ENCODE data around the gene PGLYRP4. TPM values are rescaled to one million over a fixed set of nuclear protein-coding genes. Genes with fewer than 3 reads are reported as not detected.

Gene PGLYRP4
- total and polyA plus RNA-seq, 12 donors: not detected

DNA sequence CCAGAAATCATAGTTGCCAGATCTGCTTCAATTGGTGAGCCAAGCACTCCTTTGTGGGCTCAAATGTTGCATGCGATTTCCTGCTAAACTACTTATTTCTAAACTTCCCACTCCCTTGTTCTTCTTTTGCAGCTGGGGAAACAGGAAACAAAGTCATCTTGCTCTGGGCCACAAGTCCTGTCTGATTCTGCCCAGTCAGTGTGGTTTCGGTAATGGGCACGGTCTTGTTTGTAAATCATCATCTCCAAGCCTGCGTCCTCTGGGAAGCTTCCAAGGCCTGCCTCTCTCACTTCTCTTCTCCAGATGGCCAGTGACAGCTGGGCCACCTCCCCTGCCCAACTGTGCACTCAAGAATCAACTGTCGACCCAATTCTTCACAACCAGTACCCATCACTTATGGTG lies 37.9 kb upstream of the PGLYRP4 start:
- TF ChIP-seq, protein P1, sequence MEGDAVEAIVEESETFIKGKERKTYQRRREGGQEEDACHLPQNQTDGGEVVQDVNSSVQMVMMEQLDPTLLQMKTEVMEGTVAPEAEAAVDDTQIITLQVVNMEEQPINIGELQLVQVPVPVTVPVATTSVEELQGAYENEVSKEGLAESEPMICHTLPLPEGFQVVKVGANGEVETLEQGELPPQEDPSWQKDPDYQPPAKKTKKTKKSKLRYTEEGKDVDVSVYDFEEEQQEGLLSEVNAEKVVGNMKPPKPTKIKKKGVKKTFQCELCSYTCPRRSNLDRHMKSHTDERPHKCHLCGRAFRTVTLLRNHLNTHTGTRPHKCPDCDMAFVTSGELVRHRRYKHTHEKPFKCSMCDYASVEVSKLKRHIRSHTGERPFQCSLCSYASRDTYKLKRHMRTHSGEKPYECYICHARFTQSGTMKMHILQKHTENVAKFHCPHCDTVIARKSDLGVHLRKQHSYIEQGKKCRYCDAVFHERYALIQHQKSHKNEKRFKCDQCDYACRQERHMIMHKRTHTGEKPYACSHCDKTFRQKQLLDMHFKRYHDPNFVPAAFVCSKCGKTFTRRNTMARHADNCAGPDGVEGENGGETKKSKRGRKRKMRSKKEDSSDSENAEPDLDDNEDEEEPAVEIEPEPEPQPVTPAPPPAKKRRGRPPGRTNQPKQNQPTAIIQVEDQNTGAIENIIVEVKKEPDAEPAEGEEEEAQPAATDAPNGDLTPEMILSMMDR (IDR thresholded peaks at IDR 0.05): no peak
- no peak for TF ChIP-seq POLR2A (IDR thresholded peaks at IDR 0.05)
- peak; percentile 37 to 76 (median 52) for DNase-seq

DNA sequence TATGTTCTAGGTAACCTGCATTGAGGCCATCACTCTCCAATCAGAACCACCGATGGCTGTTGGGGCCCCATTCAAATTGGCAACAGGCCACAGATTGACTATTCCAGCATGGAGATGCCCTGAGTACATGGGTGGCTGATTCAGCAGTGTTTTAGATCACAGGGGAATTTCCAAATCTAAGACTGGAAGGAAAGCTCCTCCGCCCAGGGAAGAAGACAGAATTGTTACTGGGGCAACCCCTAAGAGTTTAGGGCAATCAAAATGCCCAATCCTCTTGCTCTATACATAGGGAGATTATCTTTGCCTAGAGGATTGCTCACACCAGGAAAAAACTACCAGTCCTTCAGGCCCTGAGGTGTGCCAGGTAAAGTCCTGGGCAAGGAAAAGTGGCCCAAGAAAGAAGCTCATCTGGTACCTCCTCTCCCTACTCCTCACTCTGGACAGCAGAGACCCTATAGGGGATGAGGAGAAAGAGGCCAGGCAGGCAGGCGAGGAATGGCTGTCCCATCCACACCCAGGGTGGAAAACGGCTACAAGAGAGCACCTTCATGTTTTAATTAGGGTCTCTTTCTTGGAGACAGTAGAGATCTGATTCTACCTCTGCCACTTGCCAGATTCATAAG lies 36.4 kb upstream of the PGLYRP4 start:
- peak in 1 of 7 donors; percentile 11 for DNase-seq
- no peaks in the 10 kb centered on the region for H3K36me3 ChIP-seq (replicated peaks in 1 of 2)
- H3K4me1 ChIP-seq (replicated peaks in 1 of 2): peaks cover 0 to 3% of the 10 kb centered on the region in 2 donors
- no peak overlapping the region for H3K4me3 ChIP-seq
- intact Hi-C loops (cut with DNase I): no loop called here
- WGBS, 4 donors: 66 to 71% (median 69%) methylated on average over 4 of the region's 4 CpGs
- no peak for TF ChIP-seq POLR2A (IDR thresholded peaks at IDR 0.05)
- TF ChIP-seq, protein P1 (IDR thresholded peaks at IDR 0.05): no peak
- no peaks in the 10 kb centered on the region for H3K27me3 ChIP-seq
- H3K9me3 ChIP-seq (replicated peaks in 1 of 3): peaks cover 0 to 5% (median 0%) of the 10 kb centered on the region in 3 donors
- H3K27ac ChIP-seq: no peak overlapping the region

More for the DNA sequence above, 37.9 kb upstream of the PGLYRP4 start:
- peaks cover 0 to 5% (median 0%) of the 10 kb centered on the region in 3 donors for H3K9me3 ChIP-seq (replicated peaks in 1 of 3)
- H3K27me3 ChIP-seq: no peaks in the 10 kb centered on the region
- H3K27ac ChIP-seq: peak overlapping the region in 1 of 5 donors; percentile 58
- intact Hi-C loops (cut with DNase I): no loop called here
- no peak overlapping the region for H3K4me3 ChIP-seq
- peaks cover 0 to 3% of the 10 kb centered on the region in 2 donors for H3K4me1 ChIP-seq (replicated peaks in 1 of 2)
- H3K36me3 ChIP-seq (replicated peaks in 1 of 2): no peaks in the 10 kb centered on the region
- 67 to 76% (median 73%) methylated on average over 5 of the region's 5 CpGs for WGBS, 4 donors

DNA sequence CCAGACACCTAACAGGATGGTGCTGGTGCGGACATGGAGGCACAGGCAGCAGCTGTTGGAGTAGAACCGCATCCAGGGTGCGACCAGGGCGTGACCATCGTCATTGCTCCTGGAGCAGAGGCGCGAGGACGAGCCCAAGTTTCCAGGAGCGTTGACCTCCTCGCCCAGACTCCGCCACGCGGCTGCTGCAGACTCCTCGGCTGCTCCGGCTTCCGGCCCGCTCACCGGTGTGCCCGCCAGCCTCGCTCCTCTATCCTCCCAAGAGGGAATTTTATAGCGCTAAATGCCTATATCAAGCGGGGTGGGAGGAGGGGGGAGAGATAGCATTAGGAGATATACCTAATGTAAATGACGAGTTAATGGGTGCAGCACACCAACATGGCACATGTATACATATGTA lies 32.1 kb upstream of the PGLYRP4 start:
- TF ChIP-seq, protein P1 (IDR thresholded peaks at IDR 0.05): no peak
- no peak for TF ChIP-seq POLR2A (IDR thresholded peaks at IDR 0.05)
- Histone ChIP-seq H3K4me1 (replicated peaks in 1 of 2) (peaks cover 1 to 2% of the 10 kb centered on the region in 2 donors), H3K36me3 (replicated peaks in 1 of 2) (no peaks in the 10 kb centered on the region), H3K4me3 (no peak overlapping the region), H3K27ac (no peak overlapping the region), H3K9me3 (replicated peaks in 1 of 3) (peaks cover 0 to 5% (median 0%) of the 10 kb centered on the region in 3 donors), H3K27me3 (no peaks in the 10 kb centered on the region)
- intact Hi-C loops (cut with DNase I): no loop called here
- DNase-seq: no peak
- 88 to 94% (median 90%) methylated on average over 21 to 23 of the region's 23 CpGs for WGBS, 4 donors

DNA sequence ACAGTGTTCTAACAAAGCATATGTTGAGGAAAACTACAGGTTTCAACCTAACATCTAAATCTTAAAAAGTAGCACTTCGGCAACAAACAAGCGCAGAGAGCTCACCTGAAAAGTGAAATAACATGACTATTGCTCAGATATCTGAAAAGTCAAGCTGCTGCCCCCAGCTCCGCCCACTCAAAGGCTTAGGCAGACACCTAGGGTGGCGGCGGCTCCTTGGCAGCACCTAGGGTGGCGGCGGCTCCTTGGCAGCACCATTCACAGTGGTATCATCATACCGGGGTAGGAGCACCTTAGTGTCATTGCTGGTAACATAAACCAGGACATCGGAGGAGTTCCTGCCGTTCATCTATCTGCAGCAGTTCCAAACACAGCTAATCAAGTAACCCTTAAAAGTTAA lies 30.9 kb upstream of the PGLYRP4 start:
- peak in 1 of 7 donors; percentile 6 for DNase-seq
- WGBS, 4 donors: 84 to 88% (median 86%) methylated on average over 10 of the region's 10 CpGs
- Histone ChIP-seq H3K4me3 (no peak overlapping the region), H3K4me1 (replicated peaks in 1 of 2) (peaks cover 0 to 5% of the 10 kb centered on the region in 2 donors), H3K36me3 (replicated peaks in 1 of 2) (no peaks in the 10 kb centered on the region), H3K27me3 (no peaks in the 10 kb centered on the region), H3K27ac (no peak overlapping the region), H3K9me3 (replicated peaks in 1 of 3) (peaks cover 0 to 5% (median 0%) of the 10 kb centered on the region in 3 donors)
- intact Hi-C loops (cut with DNase I): no loop called here
- TF ChIP-seq, protein P1 (IDR thresholded peaks at IDR 0.05): no peak

All from adrenal gland (tissue), 12 donors.